Liver (tissue), 9 donors: Measurements from ENCODE around the gene DNAJC5G. TPM values are rescaled to one million over a fixed set of nuclear protein-coding genes. Genes with fewer than 3 reads are reported as not detected.

ENCODE experiments used
- DNase-seq: peaks from one replicate; pipeline ENCODE4 v3.0.0-alpha.2; 2017; ENCODE audit warnings: low spot score
- H3K27ac ChIP-seq, 2 donors: one replicate each; pipeline ENCODE4 v1.7.0; 2013; ENCODE audit warnings: inconsistent platforms in 2 of 2, low read length in 2 of 2, control low read depth in 1 of 2, low read depth in 1 of 2, mild to moderate bottlenecking in 1 of 2
- H3K27me3 ChIP-seq, 4 donors: one replicate each; pipeline versions ENCODE4 v1.6.1 to v1.7.0; 2013; ENCODE audit warnings: low read length in 3 of 4, inconsistent platforms in 1 of 4, mild to moderate bottlenecking in 1 of 4, moderate library complexity in 1 of 4; ENCODE audit not compliant: control insufficient read depth in 4 of 4, insufficient read depth in 4 of 4
- H3K36me3 ChIP-seq, 4 donors: one replicate each; pipeline versions ENCODE4 v1.6.1 to v1.7.0; 2013; ENCODE audit warnings: low read length in 3 of 4, mild to moderate bottlenecking in 3 of 4, low read depth in 1 of 4, moderate library complexity in 1 of 4; ENCODE audit not compliant: control insufficient read depth in 4 of 4, insufficient read depth in 3 of 4
- H3K4me1 ChIP-seq, 4 donors: one replicate each; pipeline versions ENCODE4 v1.6.1 to v1.7.0; 2013; ENCODE audit warnings: low read length in 3 of 4, mild to moderate bottlenecking in 3 of 4, moderate library complexity in 1 of 4; ENCODE audit not compliant: control insufficient read depth in 4 of 4, insufficient read depth in 4 of 4
- H3K4me3 ChIP-seq, 3 donors: one replicate each; pipeline versions ENCODE4 v1.6.1 to v1.7.0; 2013; ENCODE audit warnings: low read length in 3 of 3, control low read depth in 1 of 3, low read depth in 1 of 3, mild to moderate bottlenecking in 1 of 3
- H3K9ac ChIP-seq, 2 donors: one replicate each; pipeline ENCODE4 v1.7.0; 2013; ENCODE audit warnings: low read length in 2 of 2, mild to moderate bottlenecking in 2 of 2, moderate library complexity in 2 of 2, control low read depth in 1 of 2, low read depth in 1 of 2
- H3K9me3 ChIP-seq, 4 donors: one replicate each; pipeline versions ENCODE4 v1.6.1 to v1.7.0; 2013; ENCODE audit warnings: low read length in 3 of 4; ENCODE audit not compliant: control insufficient read depth in 4 of 4
- ATF3 ChIP-seq: IDR thresholded peaks from 2 replicates; pipeline ENCODE4 v1.6.1; 2016; ENCODE audit warnings: antibody characterized with exemption
- CTCF ChIP-seq: fragments of 150-350 bp; IDR thresholded peaks from 2 replicates; pipeline ENCODE4 v1.5.1; 2017; ENCODE audit warnings: improper control_type of control experiment, low read depth, low read length; ENCODE audit not compliant: missing input control
- FOXA1 ChIP-seq: IDR thresholded peaks from 2 replicates; pipeline ENCODE4 v1.6.1; 2016; ENCODE audit warnings: antibody characterized with exemption
- FOXA2 ChIP-seq: IDR thresholded peaks from 2 replicates; pipeline ENCODE4 v1.6.1; 2016; ENCODE audit warnings: antibody characterized with exemption
- HNF4A ChIP-seq, 2 donors: conservative IDR thresholded peaks; 2 replicates each; pipeline ENCODE4 v1.6.1; 2016; ENCODE audit warnings: antibody characterized with exemption in 2 of 2, mild to moderate bottlenecking in 2 of 2
- JUND ChIP-seq, 2 donors: IDR thresholded peaks; 2 replicates each; pipeline ENCODE4 v1.6.1; 2016; ENCODE audit warnings: antibody characterized with exemption in 2 of 2
- NR2F2 ChIP-seq: IDR thresholded peaks from 2 replicates; pipeline ENCODE4 v1.6.1; 2016; ENCODE audit warnings: antibody characterized with exemption
- RAD21 ChIP-seq, 2 donors: IDR thresholded peaks; 2 replicates each; pipeline ENCODE4 v1.6.1; 2016; ENCODE audit warnings: antibody characterized with exemption in 2 of 2, mild to moderate bottlenecking in 2 of 2
- REST ChIP-seq: IDR thresholded peaks from 2 replicates; pipeline ENCODE4 v1.6.1; 2016; ENCODE audit warnings: antibody characterized with exemption, mild to moderate bottlenecking
- RXRA ChIP-seq, 2 donors: IDR thresholded peaks; 2 replicates each; pipeline ENCODE4 v1.6.1; 2017 to 2018; ENCODE audit warnings: antibody characterized with exemption in 2 of 2, mild to moderate bottlenecking in 1 of 2
- ZBTB33 ChIP-seq: IDR thresholded peaks from 2 replicates; pipeline ENCODE4 v1.6.1; 2016; ENCODE audit warnings: antibody characterized with exemption
- WGBS: extraction: QIAGEN DNeasy Blood & Tissue Kit; methylation state at CpG from one replicate; pipeline ENCODE4 v1.1.7; 2013; 5-methylcytosine and 5-hydroxymethylcytosine counted together
- polyA plus RNA-seq, 2 donors: library from polyadenylated mRNA; stranded (reverse) in 1 of 2; unstranded in 1 of 2; fragments of 200-250 nt in 1 of 2; fragments of >200 nt in 1 of 2; fragmentation: Nextera tagmentation in 1 of 2; extraction: Ambion mirVana in 1 of 2; gene quantifications; one replicate each; pipeline versions ENCODE4 v1.2.1 to v1.2.3, GENCODE V29; 2013 to 2015
- total RNA-seq, 2 donors: library from RNA; depleted of rRNA; stranded (reverse); fragments of >200 nt; gene quantifications; one replicate each; pipeline ENCODE4 v1.2.3, GENCODE V29; 2014
- TF ChIP-seq, protein P1 (sequence below): IDR thresholded peaks from 2 replicates; pipeline ENCODE4 v1.6.1; 2016; ENCODE audit warnings: antibody characterized with exemption
- donor health status: healthy.
- donor health status: healthy.
- donor health status: healthy.
- donor health status: healthy.
- donor health status: healthy.

The DNAJC5G gene
- total and polyA plus RNA-seq, 4 donors = not detected

- no peak for DNase-seq
- Histone ChIP-seq H3K36me3 (no peaks in the 10 kb centered on the region), H3K4me3 (no peak overlapping the region), H3K4me1 (no peaks in the 10 kb centered on the region), H3K9ac (no peak overlapping the region), H3K27me3 (peaks cover 0 to 12% (median 0%) of the 10 kb centered on the region in 4 donors), H3K27ac (no peak overlapping the region), H3K9me3 (no peaks in the 10 kb centered on the region)
- 27% methylated on average over 1 of the region's 1 CpG for WGBS
- no peak for TF ChIP-seq ZBTB33
- TF ChIP-seq REST = no peak
- no peak for TF ChIP-seq HNF4A (conservative IDR thresholded peaks at IDR 0.05)
- TF ChIP-seq FOXA2 = no peak
- TF ChIP-seq RXRA (IDR thresholded peaks at IDR 0.05) = no peak
- no peak for TF ChIP-seq JUND (IDR thresholded peaks at IDR 0.05)
- no peak for TF ChIP-seq ATF3
- TF ChIP-seq CTCF = no peak
- TF ChIP-seq RAD21 (IDR thresholded peaks at IDR 0.05) = no peak
- TF ChIP-seq, protein P1, sequence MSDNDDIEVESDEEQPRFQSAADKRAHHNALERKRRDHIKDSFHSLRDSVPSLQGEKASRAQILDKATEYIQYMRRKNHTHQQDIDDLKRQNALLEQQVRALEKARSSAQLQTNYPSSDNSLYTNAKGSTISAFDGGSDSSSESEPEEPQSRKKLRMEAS = no peak
Observed at GRCh38 chr2:27255660-27256059, 19.6 kb upstream of the DNAJC5G start.

DNA sequence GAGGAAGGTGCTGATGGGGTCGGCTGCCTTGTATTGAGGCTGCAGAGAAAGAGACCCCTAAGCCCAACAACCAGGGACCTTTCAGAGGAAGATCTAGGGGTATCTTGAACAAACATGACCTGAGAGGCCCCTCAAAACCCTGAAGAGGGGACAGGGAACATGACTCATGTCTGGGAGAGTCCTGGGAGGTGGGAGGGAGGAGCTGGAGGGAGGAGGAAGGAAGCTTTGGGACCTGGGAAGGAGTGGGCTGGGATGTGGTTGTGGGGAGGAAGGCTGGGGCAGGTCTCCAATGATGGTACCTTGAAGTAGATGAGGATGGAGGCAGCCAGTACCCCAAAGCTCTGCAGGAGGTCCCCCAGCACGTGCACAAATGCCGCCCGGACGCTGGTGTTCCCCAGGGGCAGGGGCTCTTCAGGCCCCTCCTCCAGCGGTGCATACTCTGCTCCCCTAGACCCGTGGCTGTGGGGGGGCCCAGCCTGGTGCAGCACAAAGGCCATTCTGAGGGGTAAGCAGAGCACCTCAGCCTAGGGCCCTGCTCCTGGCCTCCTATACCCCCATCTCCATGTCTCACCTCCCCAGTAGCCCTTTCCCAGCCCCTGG is 18.3 kb upstream of the DNAJC5G start:
- TF ChIP-seq CTCF (no peak), NR2F2 (no peak), FOXA1 (no peak)
- no peaks in the 10 kb centered on the region for H3K9me3 ChIP-seq
- no peak overlapping the region for H3K4me3 ChIP-seq
- H3K9ac ChIP-seq = no peak overlapping the region
- H3K4me1 ChIP-seq = peaks cover 0 to 3% (median 1%) of the 10 kb centered on the region in 4 donors
- peaks cover 0 to 24% (median 0%) of the 10 kb centered on the region in 4 donors for H3K27me3 ChIP-seq
- no peak for DNase-seq
- no peaks in the 10 kb centered on the region for H3K36me3 ChIP-seq
- H3K27ac ChIP-seq = no peak overlapping the region
- WGBS = 74% methylated on average over 7 of the region's 7 CpGs
